ENCODE measurements around the gene MUC5B. TPM values are rescaled to one million over a fixed set of nuclear protein-coding genes. Genes with fewer than 3 reads are reported as not detected.
"Not testable (repeated sequence)": the region's sequence is repeated elsewhere in the genome, so short reads cannot be mapped to it uniquely, and the experiment has no call there.

The MUC5B gene
- total RNA-seq, 1 donor from 2014 or later = not detected

DNA sequence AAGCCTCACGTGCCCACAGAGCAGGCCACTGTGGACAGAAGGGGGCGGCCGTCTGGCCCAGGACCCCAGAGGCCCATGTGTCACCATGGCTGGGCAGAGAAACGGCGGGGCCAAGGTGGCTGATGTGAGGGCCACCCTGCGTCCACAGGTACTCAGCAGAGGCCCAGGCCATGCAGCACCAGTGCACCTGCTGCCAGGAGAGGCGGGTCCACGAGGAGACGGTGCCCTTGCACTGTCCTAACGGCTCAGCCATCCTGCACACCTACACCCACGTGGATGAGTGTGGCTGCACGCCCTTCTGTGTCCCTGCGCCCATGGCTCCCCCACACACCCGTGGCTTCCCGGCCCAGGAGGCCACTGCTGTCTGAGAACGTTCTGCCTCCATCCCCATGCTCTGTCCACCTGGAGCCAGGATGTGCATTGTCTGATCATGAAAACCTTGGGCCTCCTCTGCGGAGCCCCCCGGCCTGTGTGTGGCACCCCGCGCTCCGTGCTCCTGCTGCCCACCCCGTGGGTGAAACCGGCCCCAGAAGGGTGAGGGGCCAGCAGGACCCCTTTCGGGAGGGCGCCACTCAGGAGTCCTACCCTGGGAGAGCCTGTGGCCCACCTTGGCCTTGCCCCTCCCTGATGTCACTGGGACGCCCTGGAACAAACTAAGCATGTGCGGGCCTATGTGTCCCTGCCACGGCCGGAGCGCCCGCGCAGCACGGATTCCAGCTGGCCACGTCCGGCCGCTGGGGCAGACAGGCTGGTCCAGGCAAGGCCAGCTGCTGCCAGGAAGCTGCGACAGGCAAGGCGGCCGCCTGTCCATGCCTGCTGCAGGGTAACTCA, 38.6 kb downstream of the MUC5B start:
- H3K27me3 ChIP-seq (ENCODE audit: control insufficient read depth, insufficient read depth, low read length) = no peaks in the 10 kb centered on the region
- FAIRE-seq (no peak), DNase-seq (ENCODE audit: low read depth) (no peak)
- TF ChIP-seq, protein P1, sequence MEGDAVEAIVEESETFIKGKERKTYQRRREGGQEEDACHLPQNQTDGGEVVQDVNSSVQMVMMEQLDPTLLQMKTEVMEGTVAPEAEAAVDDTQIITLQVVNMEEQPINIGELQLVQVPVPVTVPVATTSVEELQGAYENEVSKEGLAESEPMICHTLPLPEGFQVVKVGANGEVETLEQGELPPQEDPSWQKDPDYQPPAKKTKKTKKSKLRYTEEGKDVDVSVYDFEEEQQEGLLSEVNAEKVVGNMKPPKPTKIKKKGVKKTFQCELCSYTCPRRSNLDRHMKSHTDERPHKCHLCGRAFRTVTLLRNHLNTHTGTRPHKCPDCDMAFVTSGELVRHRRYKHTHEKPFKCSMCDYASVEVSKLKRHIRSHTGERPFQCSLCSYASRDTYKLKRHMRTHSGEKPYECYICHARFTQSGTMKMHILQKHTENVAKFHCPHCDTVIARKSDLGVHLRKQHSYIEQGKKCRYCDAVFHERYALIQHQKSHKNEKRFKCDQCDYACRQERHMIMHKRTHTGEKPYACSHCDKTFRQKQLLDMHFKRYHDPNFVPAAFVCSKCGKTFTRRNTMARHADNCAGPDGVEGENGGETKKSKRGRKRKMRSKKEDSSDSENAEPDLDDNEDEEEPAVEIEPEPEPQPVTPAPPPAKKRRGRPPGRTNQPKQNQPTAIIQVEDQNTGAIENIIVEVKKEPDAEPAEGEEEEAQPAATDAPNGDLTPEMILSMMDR (IDR thresholded peaks at IDR 0.05; ENCODE audit: insufficient read depth, low read length, severe bottlenecking) = no peak
- H3K36me3 ChIP-seq (ENCODE audit: control insufficient read depth, insufficient read depth, low read length) = no peaks in the 10 kb centered on the region
- no peak overlapping the region for H3K4me3 ChIP-seq (ENCODE audit: low read depth, low read length)

DNA sequence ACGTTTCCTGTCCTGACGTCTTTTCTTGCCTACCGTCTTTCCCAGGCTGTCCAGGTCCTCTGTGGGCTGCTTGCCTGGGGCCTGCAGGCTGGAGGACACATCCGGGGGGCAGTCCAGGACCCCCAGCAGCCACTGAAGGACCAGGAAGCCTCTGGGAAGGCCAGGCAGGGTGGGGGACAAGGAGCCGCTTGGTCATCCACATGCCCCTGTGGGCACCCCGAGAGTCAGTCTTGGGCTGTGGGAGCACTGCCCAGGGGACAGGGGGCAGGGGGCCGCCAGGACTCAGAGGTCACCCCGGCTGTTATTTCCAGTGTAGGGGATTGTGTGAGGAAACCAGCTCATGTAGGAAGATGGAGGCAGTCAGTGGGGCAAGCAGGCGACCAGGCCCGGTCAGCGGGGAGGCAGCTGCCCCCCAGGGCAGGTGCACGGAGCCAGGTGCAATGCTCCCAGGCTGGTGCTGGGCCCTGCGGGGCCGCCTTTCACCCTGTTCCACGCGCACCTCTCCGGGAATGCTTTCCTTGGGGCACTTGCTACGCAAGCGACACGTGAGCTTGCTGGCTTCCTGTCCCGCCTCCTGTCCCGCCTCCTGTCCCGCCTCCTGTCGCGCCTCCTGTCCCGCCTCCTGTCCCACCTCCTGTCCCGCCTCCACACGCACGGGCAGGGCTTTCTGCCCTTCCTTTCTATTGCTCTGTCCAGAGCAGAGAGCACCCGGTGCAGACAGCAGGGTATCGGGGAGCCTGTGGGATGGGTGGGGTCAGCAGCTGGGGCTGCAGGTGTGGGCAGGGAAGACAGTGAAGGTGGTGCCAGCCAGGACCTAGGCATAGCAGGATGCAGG, 39.5 kb downstream of the MUC5B start:
- TF ChIP-seq, protein P1 (IDR thresholded peaks at IDR 0.05; ENCODE audit: insufficient read depth, low read length, severe bottlenecking) = no peak
- peak; percentile 69 for DNase-seq (ENCODE audit: low read depth)
- Histone ChIP-seq H3K27me3 (ENCODE audit: control insufficient read depth, insufficient read depth, low read length) (no peaks in the 10 kb centered on the region), H3K4me3 (ENCODE audit: low read depth, low read length) (peak overlapping the region; percentile 45), H3K36me3 (ENCODE audit: control insufficient read depth, insufficient read depth, low read length) (no peaks in the 10 kb centered on the region)
- no peak for FAIRE-seq

DNA sequence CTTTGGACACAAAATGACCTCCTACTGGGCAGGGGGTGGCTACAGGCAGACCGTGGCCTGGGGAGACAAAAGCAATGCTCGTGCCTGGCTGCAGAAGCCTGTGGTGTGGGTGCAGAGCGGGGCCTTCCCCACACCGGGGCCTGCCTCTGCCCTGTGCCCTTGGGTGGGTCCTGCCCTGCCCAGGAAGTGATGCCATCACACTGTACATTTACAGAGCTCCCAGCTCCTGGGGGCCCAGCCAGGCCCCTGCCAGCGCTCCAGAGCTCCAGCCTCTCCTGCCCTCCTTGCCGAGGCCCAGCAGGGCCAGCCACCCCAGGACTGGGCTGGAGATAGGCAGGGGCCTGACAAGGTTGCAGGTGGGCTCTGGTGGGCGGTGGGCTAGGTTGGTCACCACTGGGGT, 40.1 kb downstream of the MUC5B start:
- Histone ChIP-seq H3K27me3 (ENCODE audit: control insufficient read depth, insufficient read depth, low read length) (no peaks in the 10 kb centered on the region), H3K4me3 (ENCODE audit: low read depth, low read length) (peak overlapping the region; percentile 45), H3K36me3 (ENCODE audit: control insufficient read depth, insufficient read depth, low read length) (no peaks in the 10 kb centered on the region)
- DNase-seq (ENCODE audit: low read depth) (peak; percentile 4), FAIRE-seq (no peak)
- TF ChIP-seq, protein P1 (IDR thresholded peaks at IDR 0.05; ENCODE audit: insufficient read depth, low read length, severe bottlenecking) = no peak

DNA sequence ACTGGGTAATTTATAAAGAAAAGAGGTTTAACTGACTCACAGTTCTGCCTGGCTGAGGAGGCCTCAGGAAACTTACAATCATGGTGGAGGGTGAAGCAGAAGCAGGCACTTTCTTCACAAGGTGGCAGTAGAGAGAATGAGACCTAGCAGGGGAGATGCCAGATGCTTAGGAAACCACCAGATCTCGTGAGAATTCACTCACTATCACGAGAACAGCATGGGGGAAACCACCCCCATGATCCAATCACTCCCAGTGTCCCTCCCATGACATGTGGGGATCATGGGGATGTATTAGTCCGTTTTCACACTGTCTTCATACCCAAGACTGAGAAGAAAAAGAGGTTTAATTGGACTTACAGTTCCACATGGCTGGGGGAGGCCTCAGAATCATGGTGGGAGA, 41.6 kb downstream of the MUC5B start:
- not testable (repeated sequence) for H3K27me3 ChIP-seq (ENCODE audit: control insufficient read depth, insufficient read depth, low read length); H3K36me3 ChIP-seq (ENCODE audit: control insufficient read depth, insufficient read depth, low read length); FAIRE-seq; H3K4me3 ChIP-seq (ENCODE audit: low read depth, low read length)
- TF ChIP-seq, protein P1 (IDR thresholded peaks at IDR 0.05; ENCODE audit: insufficient read depth, low read length, severe bottlenecking) = peak; percentile 48
- peak; percentile 79 for DNase-seq (ENCODE audit: low read depth)

DNA sequence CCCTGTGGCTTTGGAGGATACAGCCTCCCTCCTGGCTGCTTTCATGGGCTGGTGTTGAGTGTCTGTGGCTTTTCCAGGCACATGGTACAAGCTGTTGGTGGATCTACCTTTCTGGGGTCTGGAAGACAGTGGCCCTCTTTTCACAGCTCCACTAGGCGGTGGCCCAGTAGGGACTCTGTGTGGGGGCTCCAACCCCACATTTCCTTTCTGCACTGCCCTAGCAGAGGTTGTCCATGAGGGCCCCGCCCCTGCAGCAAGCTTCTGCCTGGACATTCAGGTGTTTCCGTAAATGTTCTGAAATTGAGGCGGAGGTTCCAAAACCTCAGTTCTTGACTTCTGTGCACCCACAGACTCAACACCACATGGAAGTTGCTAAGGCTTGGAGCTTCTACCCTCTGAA, 42.6 kb downstream of the MUC5B start:
- FAIRE-seq; DNase-seq (ENCODE audit: low read depth); H3K27me3 ChIP-seq (ENCODE audit: control insufficient read depth, insufficient read depth, low read length); H3K36me3 ChIP-seq (ENCODE audit: control insufficient read depth, insufficient read depth, low read length); H3K4me3 ChIP-seq (ENCODE audit: low read depth, low read length): not testable (repeated sequence)

DNA sequence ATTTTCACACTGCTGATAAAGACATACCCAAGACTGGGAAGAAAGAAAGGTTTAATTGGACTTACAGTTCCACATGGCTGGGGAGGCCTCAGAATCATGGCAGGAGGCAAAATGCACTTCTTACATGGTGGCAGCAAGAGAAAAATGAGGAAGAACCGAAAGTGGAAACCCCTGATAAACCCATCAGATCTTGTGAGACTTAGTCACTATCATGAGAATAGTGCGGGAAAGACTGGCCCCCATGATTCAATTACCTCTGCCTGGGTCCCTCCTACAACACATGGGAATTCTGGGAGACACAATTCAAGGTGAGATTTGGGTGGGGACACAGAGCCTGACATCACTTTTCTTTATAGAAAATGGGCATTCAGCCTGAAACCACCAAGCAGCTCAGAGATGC, 44.1 kb downstream of the MUC5B start:
- not testable (repeated sequence) for FAIRE-seq; H3K36me3 ChIP-seq (ENCODE audit: control insufficient read depth, insufficient read depth, low read length); H3K4me3 ChIP-seq (ENCODE audit: low read depth, low read length); H3K27me3 ChIP-seq (ENCODE audit: control insufficient read depth, insufficient read depth, low read length); DNase-seq (ENCODE audit: low read depth)
